Measurements from ENCODE around the gene SNRNP35.

GRCh38 chr12:123482876-123483275, 24.9 kb downstream of the SNRNP35 start:
- TF ChIP-seq, protein P1, sequence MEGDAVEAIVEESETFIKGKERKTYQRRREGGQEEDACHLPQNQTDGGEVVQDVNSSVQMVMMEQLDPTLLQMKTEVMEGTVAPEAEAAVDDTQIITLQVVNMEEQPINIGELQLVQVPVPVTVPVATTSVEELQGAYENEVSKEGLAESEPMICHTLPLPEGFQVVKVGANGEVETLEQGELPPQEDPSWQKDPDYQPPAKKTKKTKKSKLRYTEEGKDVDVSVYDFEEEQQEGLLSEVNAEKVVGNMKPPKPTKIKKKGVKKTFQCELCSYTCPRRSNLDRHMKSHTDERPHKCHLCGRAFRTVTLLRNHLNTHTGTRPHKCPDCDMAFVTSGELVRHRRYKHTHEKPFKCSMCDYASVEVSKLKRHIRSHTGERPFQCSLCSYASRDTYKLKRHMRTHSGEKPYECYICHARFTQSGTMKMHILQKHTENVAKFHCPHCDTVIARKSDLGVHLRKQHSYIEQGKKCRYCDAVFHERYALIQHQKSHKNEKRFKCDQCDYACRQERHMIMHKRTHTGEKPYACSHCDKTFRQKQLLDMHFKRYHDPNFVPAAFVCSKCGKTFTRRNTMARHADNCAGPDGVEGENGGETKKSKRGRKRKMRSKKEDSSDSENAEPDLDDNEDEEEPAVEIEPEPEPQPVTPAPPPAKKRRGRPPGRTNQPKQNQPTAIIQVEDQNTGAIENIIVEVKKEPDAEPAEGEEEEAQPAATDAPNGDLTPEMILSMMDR (IDR thresholded peaks at IDR 0.05) = no peak
- TF ChIP-seq POLR2AphosphoS5 (IDR thresholded peaks at IDR 0.05; ENCODE audit: insufficient read depth in 1 of 2, low read depth in 1 of 2) = no peak
- TF ChIP-seq POLR2A (IDR thresholded peaks at IDR 0.05) = no peak

Data from vagina (tissue), 2 donors.